ENCODE measurements around the gene ACAT2.

DNA sequence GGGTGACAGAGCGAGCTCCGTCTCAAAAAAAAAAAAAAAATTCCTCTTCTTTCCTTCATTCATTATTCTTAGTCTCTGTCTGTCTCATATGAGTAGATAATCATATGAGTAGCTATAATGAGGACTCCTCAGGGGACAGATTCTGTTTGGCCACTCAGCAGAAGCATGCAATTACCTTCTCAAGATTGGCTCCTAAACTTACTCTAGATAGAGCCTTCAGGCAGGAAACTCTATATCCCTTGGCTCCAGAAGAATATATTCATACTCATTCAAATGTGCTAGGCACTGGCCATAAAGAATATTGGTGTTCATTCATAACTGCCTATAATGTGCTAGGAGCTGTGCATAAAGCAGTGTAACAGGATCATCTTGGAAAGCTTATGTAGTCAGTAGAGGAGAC lies 2.2 kb upstream of the ACAT2 start:
- TF ChIP-seq POLR2A (IDR thresholded peaks at IDR 0.05) = no peak
- TF ChIP-seq CTCF (IDR thresholded peaks at IDR 0.05) = no peak
